GM19023 (cell line): ENCODE results near the gene SPDYE4.
A peak's percentile ranks its signal among the peaks of the same experiment; 100 is the strongest.

Experiments used
- ATAC-seq: cut with Tn5 transposase; IDR thresholded peaks from one replicate; pipeline ENCODE4 v1.9.1; 2021; ENCODE audit warnings: mild to moderate bottlenecking, moderate library complexity; ENCODE audit not compliant: unreplicated experiment

SPDYE4 gene

GRCh38 chr17:8785547-8786413 lies 27.4 kb upstream of the SPDYE4 start:
- no peak for ATAC-seq

- ATAC-seq: no peak
Observed at GRCh38 chr17:8782176-8782575, 23.8 kb upstream of the SPDYE4 start.

- no peak for ATAC-seq
Observed at GRCh38 chr17:8781776-8782175, 23.4 kb upstream of the SPDYE4 start.

GRCh38 chr17:8776881-8777280 lies 18.5 kb upstream of the SPDYE4 start:
- ATAC-seq: no peak

GRCh38 chr17:8776248-8776647 lies 17.9 kb upstream of the SPDYE4 start:
- no peak for ATAC-seq

GRCh38 chr17:8766731-8767130 lies 8.4 kb upstream of the SPDYE4 start:
- ATAC-seq: no peak

GRCh38 chr17:8762012-8762411 lies 3.7 kb upstream of the SPDYE4 start:
- no peak for ATAC-seq

- ATAC-seq: no peak
Observed at GRCh38 chr17:8757189-8757588, 1.2 kb downstream of the SPDYE4 start.

- no peak for ATAC-seq
Observed at GRCh38 chr17:8755590-8756255, 2.6 kb downstream of the SPDYE4 start.

GRCh38 chr17:8754890-8755289 lies 3.5 kb downstream of the SPDYE4 start:
- ATAC-seq: no peak

GRCh38 chr17:8753976-8754440 lies 4.3 kb downstream of the SPDYE4 start:
- no peak for ATAC-seq

- ATAC-seq: no peak
Observed at GRCh38 chr17:8753136-8753975, 5.0 kb downstream of the SPDYE4 start.

GRCh38 chr17:8749616-8750015 lies 8.7 kb downstream of the SPDYE4 start:
- ATAC-seq: no peak

GRCh38 chr17:8747742-8748141 lies 10.6 kb downstream of the SPDYE4 start:
- no peak for ATAC-seq

- no peak for ATAC-seq
Observed at GRCh38 chr17:8746501-8747236, 11.7 kb downstream of the SPDYE4 start.

GRCh38 chr17:8745586-8746500 lies 12.5 kb downstream of the SPDYE4 start:
- peak; percentile 62 for ATAC-seq

- no peak for ATAC-seq
Observed at GRCh38 chr17:8744086-8744785, 14.1 kb downstream of the SPDYE4 start.

GRCh38 chr17:8742819-8743218 lies 15.5 kb downstream of the SPDYE4 start:
- ATAC-seq: no peak

GRCh38 chr17:8742274-8742673 lies 16.1 kb downstream of the SPDYE4 start:
- no peak for ATAC-seq
